ENCODE data around the gene CMC2. TPM values are rescaled to one million over a fixed set of nuclear protein-coding genes. Genes with fewer than 3 reads are reported as not detected.

CMC2 gene
- total RNA-seq, 2 donors from 2014 or later = 136 to 212 TPM

GRCh38 chr16:80938004-80938878, 68.4 kb downstream of the CMC2 start:
- H3K27ac ChIP-seq = peak overlapping the region in 1 of 2 donors; percentile 23

GRCh38 chr16:80936410-80936809, 70.3 kb downstream of the CMC2 start:
- no peak for DNase-seq (ENCODE audit: low spot score)
- Histone ChIP-seq H3K27ac (no peak overlapping the region), H3K4me1 (peaks cover 0 to 31% of the 10 kb centered on the region in 2 donors), H3K4me3 (no peak overlapping the region), H3K27me3 (no peaks in the 10 kb centered on the region), H3K36me3 (no peaks in the 10 kb centered on the region), H3K9me3 (no peaks in the 10 kb centered on the region)
- TF ChIP-seq CTCF (IDR thresholded peaks at IDR 0.05) = no peak

More at GRCh38 chr16:80938004-80938878, 68.4 kb downstream of the CMC2 start:
- Histone ChIP-seq H3K9me3 (no peaks in the 10 kb centered on the region), H3K27me3 (no peaks in the 10 kb centered on the region), H3K4me3 (peak overlapping the region in 1 of 2 donors; percentile 2), H3K36me3 (no peaks in the 10 kb centered on the region), H3K4me1 (peaks cover 0 to 13% of the 10 kb centered on the region in 2 donors)
- DNase-seq (ENCODE audit: low spot score) = peak; percentile 88
- TF ChIP-seq CTCF (IDR thresholded peaks at IDR 0.05) = no peak

GRCh38 chr16:80935691-80936090, 71.0 kb downstream of the CMC2 start:
- Histone ChIP-seq H3K36me3 (no peaks in the 10 kb centered on the region), H3K27ac (no peak overlapping the region), H3K4me3 (no peak overlapping the region), H3K27me3 (no peaks in the 10 kb centered on the region), H3K4me1 (peaks cover 0 to 33% of the 10 kb centered on the region in 2 donors), H3K9me3 (no peaks in the 10 kb centered on the region)
- no peak for TF ChIP-seq CTCF (IDR thresholded peaks at IDR 0.05)
- DNase-seq (ENCODE audit: low spot score) = no peak

- H3K4me1 ChIP-seq = peaks cover 0 to 25% of the 10 kb centered on the region in 2 donors
- H3K27ac ChIP-seq = peak overlapping the region; percentile 86 to 91
- H3K4me3 ChIP-seq = peak overlapping the region; percentile 39 to 53
- peak; percentile 86 for DNase-seq (ENCODE audit: low spot score)
- H3K36me3 ChIP-seq = no peaks in the 10 kb centered on the region
- H3K9me3 ChIP-seq = no peaks in the 10 kb centered on the region
- H3K27me3 ChIP-seq = no peaks in the 10 kb centered on the region
- TF ChIP-seq CTCF (IDR thresholded peaks at IDR 0.05) = no peak
These were observed 74.0 kb downstream of the CMC2 start for GRCh38 chr16:80932708-80933095.

- Histone ChIP-seq H3K36me3 (no peaks in the 10 kb centered on the region), H3K9me3 (no peaks in the 10 kb centered on the region), H3K27ac (peak overlapping the region; percentile 86 to 91), H3K4me3 (peak overlapping the region; percentile 39 to 53), H3K4me1 (peaks cover 0 to 20% of the 10 kb centered on the region in 2 donors), H3K27me3 (no peaks in the 10 kb centered on the region)
- peak in 1 of 2 donors; percentile 24 for TF ChIP-seq CTCF (IDR thresholded peaks at IDR 0.05)
- DNase-seq (ENCODE audit: low spot score) = peak; percentile 67
These were observed 74.6 kb downstream of the CMC2 start for GRCh38 chr16:80931801-80932707.

All from right atrium auricular region (tissue), 2 donors.